ENCODE results near the gene HTR3C. TPM values are rescaled to one million over a fixed set of nuclear protein-coding genes. Genes with fewer than 3 reads are reported as not detected.
"Not testable (repeated sequence)": the region's sequence is repeated elsewhere in the genome, so short reads cannot be mapped to it uniquely, and the experiment has no call there.

HTR3C gene
- total RNA-seq, 3 donors from 2014 or later (not counting 1 experiment from before 2014, with no cell fraction given) = not detected

DNA sequence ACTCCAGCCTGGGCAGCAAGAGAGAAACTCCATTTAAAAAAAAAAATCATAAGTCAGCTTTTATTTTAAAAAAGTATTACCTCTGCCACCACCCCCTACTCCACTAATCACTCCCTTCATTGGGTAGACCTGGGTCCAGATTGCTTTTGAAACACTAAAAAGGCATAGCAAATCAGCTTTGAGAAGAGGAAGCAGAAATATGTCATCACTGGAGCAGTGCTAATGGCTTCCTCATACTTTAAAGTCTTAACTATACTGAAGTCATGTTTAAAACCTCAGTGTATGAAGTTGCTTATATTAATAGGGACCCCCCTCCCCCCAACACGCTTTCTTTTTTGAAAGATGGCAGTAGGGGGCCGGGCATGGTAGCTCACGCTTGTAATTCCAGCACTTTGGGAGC lies 22.3 kb upstream of the HTR3C start:
- Mint-ChIP-seq H3K27ac (no peak overlapping the region), H3K4me3 (no peak overlapping the region), H3K27me3 (ENCODE audit: low read depth in 2 of 2) (peaks cover 6 to 8% of the 10 kb centered on the region in 2 donors), H3K4me1 (no peaks in the 10 kb centered on the region), H3K9me3 (no peaks in the 10 kb centered on the region), H3K36me3 (no peaks in the 10 kb centered on the region)
- WGBS (ENCODE audit: insufficient coverage) = 100% methylated on average over 3 of the region's 3 CpGs
- TF ChIP-seq, protein P1, sequence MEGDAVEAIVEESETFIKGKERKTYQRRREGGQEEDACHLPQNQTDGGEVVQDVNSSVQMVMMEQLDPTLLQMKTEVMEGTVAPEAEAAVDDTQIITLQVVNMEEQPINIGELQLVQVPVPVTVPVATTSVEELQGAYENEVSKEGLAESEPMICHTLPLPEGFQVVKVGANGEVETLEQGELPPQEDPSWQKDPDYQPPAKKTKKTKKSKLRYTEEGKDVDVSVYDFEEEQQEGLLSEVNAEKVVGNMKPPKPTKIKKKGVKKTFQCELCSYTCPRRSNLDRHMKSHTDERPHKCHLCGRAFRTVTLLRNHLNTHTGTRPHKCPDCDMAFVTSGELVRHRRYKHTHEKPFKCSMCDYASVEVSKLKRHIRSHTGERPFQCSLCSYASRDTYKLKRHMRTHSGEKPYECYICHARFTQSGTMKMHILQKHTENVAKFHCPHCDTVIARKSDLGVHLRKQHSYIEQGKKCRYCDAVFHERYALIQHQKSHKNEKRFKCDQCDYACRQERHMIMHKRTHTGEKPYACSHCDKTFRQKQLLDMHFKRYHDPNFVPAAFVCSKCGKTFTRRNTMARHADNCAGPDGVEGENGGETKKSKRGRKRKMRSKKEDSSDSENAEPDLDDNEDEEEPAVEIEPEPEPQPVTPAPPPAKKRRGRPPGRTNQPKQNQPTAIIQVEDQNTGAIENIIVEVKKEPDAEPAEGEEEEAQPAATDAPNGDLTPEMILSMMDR (IDR thresholded peaks at IDR 0.05) = no peak
- Histone ChIP-seq H3K27ac (ENCODE audit: low read length) (no peak overlapping the region), H3K36me3 (ENCODE audit: control insufficient read depth, insufficient read depth, low read length) (no peaks in the 10 kb centered on the region), H3K9me3 (ENCODE audit: control insufficient read depth, insufficient read depth, low read length) (no peaks in the 10 kb centered on the region), H3K4me1 (ENCODE audit: control insufficient read depth, insufficient read depth, low read length) (no peaks in the 10 kb centered on the region), H3K27me3 (ENCODE audit: control insufficient read depth, insufficient read depth, low read length) (no peaks in the 10 kb centered on the region), H3K4me3 (ENCODE audit: low read length) (no peak overlapping the region)
- ATAC-seq (no peak), DNase-seq (no peak)
- intact Hi-C loops (cut with micrococcal nuclease) = no loop called here

DNA sequence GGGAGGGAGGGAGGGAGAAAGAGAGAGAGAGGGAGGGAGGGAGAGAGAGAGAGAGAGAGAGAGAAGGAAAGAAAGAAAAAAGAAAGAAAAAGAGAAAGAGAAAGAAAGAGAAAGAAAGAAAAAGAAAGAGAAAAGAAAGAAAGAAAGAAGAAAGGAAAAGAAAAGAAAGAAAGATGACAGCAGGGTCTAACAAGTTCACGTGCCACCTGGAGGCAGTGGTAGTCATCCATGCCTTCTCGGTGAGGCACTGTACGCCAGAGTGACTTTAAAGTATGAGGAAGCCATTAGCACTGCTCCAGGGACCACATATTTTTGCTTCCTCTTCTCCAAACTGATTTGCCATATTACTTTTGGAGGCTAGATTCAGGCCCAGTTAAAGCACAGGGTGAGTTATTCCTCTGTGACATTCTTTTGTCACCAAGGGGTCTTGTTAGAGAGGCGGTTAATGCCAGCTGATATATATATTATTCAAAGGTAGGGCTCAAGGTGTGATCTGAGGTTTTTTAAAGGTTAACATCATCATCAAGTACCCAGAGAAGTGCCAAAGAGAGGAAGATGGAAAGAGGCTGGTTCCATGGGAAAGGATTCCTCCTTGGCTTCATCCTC lies 21.6 kb upstream of the HTR3C start, which contains the start of gene HTR3D:
HTR3D (plus strand) TSS at position 556 of the 606 bp plus-strand sequence; CDS start at position 556, 0 bp downstream.
- Mint-ChIP-seq H3K9me3 (no peaks in the 10 kb centered on the region), H3K4me1 (no peaks in the 10 kb centered on the region), H3K36me3 (no peaks in the 10 kb centered on the region), H3K27me3 (ENCODE audit: low read depth in 2 of 2) (peaks cover 6 to 8% of the 10 kb centered on the region in 2 donors), H3K4me3 (no peak within 1 kb of the TSS), H3K27ac (no peak within 1 kb of the TSS)
- H3K36me3 ChIP-seq (ENCODE audit: control insufficient read depth, insufficient read depth, low read length) = no peaks in the 10 kb centered on the region
- H3K27ac ChIP-seq (ENCODE audit: low read length) = no peak within 1 kb of the TSS
- H3K4me1 ChIP-seq (ENCODE audit: control insufficient read depth, insufficient read depth, low read length) = no peaks in the 10 kb centered on the region
- 70% methylated on average over 3 of the region's 4 CpGs for WGBS (ENCODE audit: insufficient coverage)
- TF ChIP-seq, protein P1 (IDR thresholded peaks at IDR 0.05) = no peak
- intact Hi-C loops (cut with micrococcal nuclease) = no loop called here
- no peaks in the 10 kb centered on the region for H3K9me3 ChIP-seq (ENCODE audit: control insufficient read depth, insufficient read depth, low read length)
- no peak within 1 kb of the TSS for H3K4me3 ChIP-seq (ENCODE audit: low read length)
- no peaks in the 10 kb centered on the region for H3K27me3 ChIP-seq (ENCODE audit: control insufficient read depth, insufficient read depth, low read length)
- ATAC-seq (no peak), DNase-seq (no peak)

- TF ChIP-seq, protein P1 (IDR thresholded peaks at IDR 0.05) = no peak
- H3K9me3 Mint-ChIP-seq = no peaks in the 10 kb centered on the region
- no peaks in the 10 kb centered on the region for H3K4me1 Mint-ChIP-seq
- no peak overlapping the region for H3K27ac ChIP-seq (ENCODE audit: low read length)
- intact Hi-C loops (cut with micrococcal nuclease) = no loop called here
- WGBS (ENCODE audit: insufficient coverage) = 72% methylated on average over 7 of the region's 7 CpGs
- no peak overlapping the region for H3K4me3 Mint-ChIP-seq
- no peaks in the 10 kb centered on the region for H3K36me3 ChIP-seq (ENCODE audit: control insufficient read depth, insufficient read depth, low read length)
- H3K27ac Mint-ChIP-seq = no peak overlapping the region
- ATAC-seq (no peak), DNase-seq (no peak)
- peaks cover 6 to 9% of the 10 kb centered on the region in 2 donors for H3K27me3 Mint-ChIP-seq (ENCODE audit: low read depth in 2 of 2)
- no peaks in the 10 kb centered on the region for H3K9me3 ChIP-seq (ENCODE audit: control insufficient read depth, insufficient read depth, low read length)
- no peaks in the 10 kb centered on the region for H3K36me3 Mint-ChIP-seq
- H3K4me1 ChIP-seq (ENCODE audit: control insufficient read depth, insufficient read depth, low read length) = no peaks in the 10 kb centered on the region
- no peak overlapping the region for H3K4me3 ChIP-seq (ENCODE audit: low read length)
- H3K27me3 ChIP-seq (ENCODE audit: control insufficient read depth, insufficient read depth, low read length) = no peaks in the 10 kb centered on the region
These were observed 15.0 kb upstream of the HTR3C start for GRCh38 chr3:184037816-184038215.

DNA sequence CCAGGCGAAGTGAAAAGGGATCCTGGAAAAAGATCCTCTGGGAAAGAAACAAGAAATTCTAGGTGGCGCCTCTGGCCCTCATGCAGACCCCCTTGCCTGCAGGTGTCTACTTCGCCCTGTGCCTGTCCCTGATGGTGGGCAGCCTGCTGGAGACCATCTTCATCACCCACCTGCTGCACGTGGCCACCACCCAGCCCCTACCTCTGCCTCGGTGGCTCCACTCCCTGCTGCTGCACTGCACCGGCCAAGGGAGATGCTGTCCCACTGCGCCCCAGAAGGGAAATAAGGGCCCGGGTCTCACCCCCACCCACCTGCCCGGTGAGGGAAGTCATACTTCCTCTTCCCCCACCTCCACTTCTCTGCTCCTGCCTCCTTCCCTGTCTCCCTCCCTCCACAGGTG lies 14.5 kb upstream of the HTR3C start:
- H3K4me1 ChIP-seq (ENCODE audit: control insufficient read depth, insufficient read depth, low read length); H3K36me3 Mint-ChIP-seq; H3K27me3 Mint-ChIP-seq (ENCODE audit: low read depth in 2 of 2); DNase-seq; H3K9me3 Mint-ChIP-seq; H3K9me3 ChIP-seq (ENCODE audit: control insufficient read depth, insufficient read depth, low read length); H3K36me3 ChIP-seq (ENCODE audit: control insufficient read depth, insufficient read depth, low read length); H3K4me3 Mint-ChIP-seq; ATAC-seq; H3K4me3 ChIP-seq (ENCODE audit: low read length); H3K27me3 ChIP-seq (ENCODE audit: control insufficient read depth, insufficient read depth, low read length); H3K4me1 Mint-ChIP-seq; intact Hi-C loops (cut with micrococcal nuclease); H3K27ac ChIP-seq (ENCODE audit: low read length); H3K27ac Mint-ChIP-seq: not testable (repeated sequence)
- WGBS (ENCODE audit: insufficient coverage) = 84% methylated on average over 7 of the region's 9 CpGs
